Heart left ventricle (tissue), 16 donors: ENCODE data around the gene ATP2C1. TPM values are rescaled to one million over a fixed set of nuclear protein-coding genes. Genes with fewer than 3 reads are reported as not detected.

Experiments
- ATAC-seq, 4 donors: fragments of 200-7000 bp; cut with Tn5 transposase; one replicate each; pipeline ENCODE4 v1.9.1; 2020 to 2022; ENCODE audit warnings: moderate library complexity in 4 of 4, mild to moderate bottlenecking in 3 of 4, moderate number of reproducible peaks in 1 of 4
- DNase-seq, 5 donors: peaks; one replicate each; pipeline ENCODE4 v3.0.0-alpha.2; 2020
- H3K27ac ChIP-seq, 12 donors: fragments of 200-600 bp; sonication (generic) in 4 of 12; one replicate each; pipeline versions ENCODE4 v1.5.0 to v1.8.0; 2016 to 2022; ENCODE audit warnings: mild to moderate bottlenecking in 2 of 12
- H3K27me3 ChIP-seq, 9 donors: fragments of 200-600 bp; sonication (generic) in 2 of 9; one replicate each; pipeline versions ENCODE4 v1.5.1 to v1.8.0; 2016 to 2022; ENCODE audit warnings: mild to moderate bottlenecking in 3 of 9
- H3K36me3 ChIP-seq, 9 donors: fragments of 200-600 bp; sonication (generic) in 2 of 9; one replicate each; pipeline versions ENCODE4 v1.5.0 to v1.8.0; 2018 to 2022; ENCODE audit warnings: mild to moderate bottlenecking in 2 of 9
- H3K4me1 ChIP-seq, 12 donors: fragments of 200-600 bp; sonication (generic) in 4 of 12; one replicate each; pipeline versions ENCODE4 v1.5.0 to v1.8.0; 2016 to 2022; ENCODE audit warnings: mild to moderate bottlenecking in 3 of 12
- H3K4me3 ChIP-seq, 12 donors: fragments of 200-600 bp; sonication (generic) in 4 of 12; one replicate each; pipeline versions ENCODE4 v1.5.0 to v1.8.0; 2017 to 2022; ENCODE audit warnings: mild to moderate bottlenecking in 9 of 12, moderate library complexity in 4 of 12
- H3K9me3 ChIP-seq, 12 donors: fragments of 200-600 bp; sonication (generic) in 4 of 12; one replicate each; pipeline versions ENCODE4 v1.5.0 to v1.8.0; 2016 to 2022; ENCODE audit warnings: mild to moderate bottlenecking in 1 of 12
- POLR2A ChIP-seq, 2 donors: fragments of 450-650 bp; IDR thresholded peaks; one replicate each; pipeline ENCODE4 v1.6.1; 2017; ENCODE audit warnings: antibody characterized with exemption in 2 of 2, mild to moderate bottlenecking in 2 of 2, moderate library complexity in 2 of 2
- WGBS, 4 donors: extraction: QIAGEN DNeasy Blood & Tissue Kit in 2 of 4; methylation state at CpG; one replicate each; pipeline versions ENCODE4 v1.1.5 to v1.1.7; 2013 to 2018; 5-methylcytosine and 5-hydroxymethylcytosine counted together
- intact Hi-C, 10 donors: fragments of 100-400 bp; cut with DNase I; formaldehyde crosslinking; loops; one replicate each; pipeline versions ENCODE4 v1.11.1 to v1.14.2; 2022
- polyA plus RNA-seq, 2 donors: library from polyadenylated mRNA; stranded (reverse); fragments of 200-250 nt; gene quantifications; one replicate each; pipeline ENCODE4 v1.2.3, GENCODE V29; 2013
- total RNA-seq, 9 donors: library from RNA; depleted of rRNA in 2 of 9; stranded (reverse); fragments of >200 nt in 2 of 9; fragmentation: NEBNext Ultra II Directional in 3 of 9; extraction: Animal tissue kit (Norgen Biotek cat#: 25700) in 3 of 9; gene quantifications; one replicate each; pipeline versions ENCODE4 v1.1.0 to v1.2.4, GENCODE V29; 2016 to 2023
- TF ChIP-seq, protein P1 (sequence below), 12 donors: fragments of 200-600 bp; sonication (generic) in 4 of 12; IDR thresholded peaks; one replicate each; pipeline versions ENCODE4 v1.5.0 to v1.8.0; 2018 to 2022; ENCODE audit warnings: antibody characterized with exemption in 12 of 12, mild to moderate bottlenecking in 5 of 12
- donor health status: ischemic (EF 13 %, LVEDD 7.1; RV severe dilation, severe dysfunction).
- donor health status: healthy with polysubstance abuse.
- donor health status: DM: no; HTN: yes; CAD: no.
- donor health status: DM: no; HTN: no; CAD: no.
- donor health status: ischemic (EF 25% LVEDD 6.9; RV normal size, moderate dysfunction).
- donor health status: ischemic (EF 25% LVEDD 5.7; RV mildly dilated, moderate dysfunction).
- donor health status: healthy.
- donor health status: DM: yes; HTN: yes; CAD: no.
- donor health status: ischemic (EF 35%, LVEDD 5.7; RV mildly dilated, moderate dysfunction).
- donor health status: nonischemic (EF 11% LVEDD 7.7; RV severe dilation, severe dysfunction).
- donor health status: DM: yes; HTN: yes; CAD: no.
- donor health status: PGD.
- donor health status: ischemic (EF 29% LVEDD 5.4; RV normal size, mild dysfunction).
- donor health status: nonischemic (EF 23%, LVEDD 6.1; RV moderate dilation, normal function).

Gene ATP2C1
- total and polyA plus RNA-seq, 11 donors = 26.1 to 74.4 (median 60.1) TPM

DNA sequence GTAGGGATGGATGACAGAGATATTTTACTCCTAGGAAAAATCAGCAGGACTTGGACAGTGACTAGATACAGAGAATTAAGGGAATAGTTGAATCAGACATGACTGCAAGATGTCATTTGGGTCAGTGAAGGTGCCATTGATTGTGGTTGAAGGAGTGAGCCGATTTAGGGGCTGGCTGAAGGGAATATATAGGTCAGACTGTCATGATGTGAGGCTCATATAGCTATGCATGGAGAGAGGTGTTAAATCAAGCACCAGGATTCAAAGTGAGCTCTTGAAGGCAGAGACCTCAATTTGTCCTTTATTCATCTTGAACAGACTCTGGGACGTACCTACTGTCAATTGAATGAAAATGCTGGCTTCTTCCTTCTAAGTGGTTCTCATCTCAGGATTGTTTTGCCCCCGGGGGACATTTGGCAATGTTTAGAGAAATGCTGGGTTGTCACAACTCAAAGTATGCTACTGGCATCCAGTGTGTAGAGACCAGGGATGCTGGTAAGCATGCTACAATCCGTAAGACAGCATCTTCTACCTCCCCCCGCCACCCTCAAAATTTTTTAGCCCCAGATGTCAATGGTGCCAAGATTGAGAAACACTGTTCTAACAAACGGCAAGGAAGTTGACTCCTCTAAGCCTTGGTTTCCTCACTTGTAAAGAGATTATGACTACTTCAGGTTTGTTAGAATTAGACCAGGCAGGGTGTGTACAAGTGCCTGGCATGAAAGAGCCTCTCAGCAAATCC is 7.8 kb downstream of the ATP2C1 start:
- 52 to 71% (median 57%) methylated on average over 6 of the region's 6 CpGs for WGBS, 4 donors
- Histone ChIP-seq H3K27ac (no peak overlapping the region), H3K36me3 (no peaks in the 10 kb centered on the region), H3K27me3 (no peaks in the 10 kb centered on the region), H3K4me1 (peaks cover 4 to 57% (median 34%) of the 10 kb centered on the region in 12 donors), H3K9me3 (no peaks in the 10 kb centered on the region), H3K4me3 (no peak overlapping the region)
- intact Hi-C loops = no loop called here
- TF ChIP-seq, protein P1, sequence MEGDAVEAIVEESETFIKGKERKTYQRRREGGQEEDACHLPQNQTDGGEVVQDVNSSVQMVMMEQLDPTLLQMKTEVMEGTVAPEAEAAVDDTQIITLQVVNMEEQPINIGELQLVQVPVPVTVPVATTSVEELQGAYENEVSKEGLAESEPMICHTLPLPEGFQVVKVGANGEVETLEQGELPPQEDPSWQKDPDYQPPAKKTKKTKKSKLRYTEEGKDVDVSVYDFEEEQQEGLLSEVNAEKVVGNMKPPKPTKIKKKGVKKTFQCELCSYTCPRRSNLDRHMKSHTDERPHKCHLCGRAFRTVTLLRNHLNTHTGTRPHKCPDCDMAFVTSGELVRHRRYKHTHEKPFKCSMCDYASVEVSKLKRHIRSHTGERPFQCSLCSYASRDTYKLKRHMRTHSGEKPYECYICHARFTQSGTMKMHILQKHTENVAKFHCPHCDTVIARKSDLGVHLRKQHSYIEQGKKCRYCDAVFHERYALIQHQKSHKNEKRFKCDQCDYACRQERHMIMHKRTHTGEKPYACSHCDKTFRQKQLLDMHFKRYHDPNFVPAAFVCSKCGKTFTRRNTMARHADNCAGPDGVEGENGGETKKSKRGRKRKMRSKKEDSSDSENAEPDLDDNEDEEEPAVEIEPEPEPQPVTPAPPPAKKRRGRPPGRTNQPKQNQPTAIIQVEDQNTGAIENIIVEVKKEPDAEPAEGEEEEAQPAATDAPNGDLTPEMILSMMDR (IDR thresholded peaks at IDR 0.05) = no peak
- TF ChIP-seq POLR2A (IDR thresholded peaks at IDR 0.05) = no peak
- DNase-seq = no peak
- ATAC-seq = peak in 1 of 4 donors; percentile 27

DNA sequence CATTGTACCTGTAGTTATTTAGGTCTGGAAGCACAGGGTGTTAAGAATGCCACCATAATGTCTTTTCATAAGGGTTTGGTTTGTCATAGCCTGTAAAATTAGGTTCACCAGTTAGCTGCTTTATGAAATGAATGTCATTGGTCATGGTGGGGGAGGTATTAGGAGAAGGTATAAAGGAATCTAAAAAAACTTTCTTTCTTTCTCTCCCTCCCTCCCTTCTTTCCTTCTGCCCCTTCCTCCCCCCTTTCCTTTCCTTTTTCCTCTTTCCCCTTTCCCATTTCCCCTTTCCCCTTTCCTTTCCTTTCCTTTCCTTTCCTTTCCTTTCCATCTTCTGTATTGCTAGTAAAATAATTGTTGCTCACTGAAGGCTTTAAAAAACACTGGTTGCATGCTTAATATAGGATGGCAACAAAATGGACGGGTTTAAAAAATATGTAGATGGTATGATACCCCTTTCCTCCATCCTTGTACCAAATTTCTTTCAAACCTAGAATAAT is 9.6 kb downstream of the ATP2C1 start:
- H3K36me3 ChIP-seq = no peaks in the 10 kb centered on the region
- H3K4me1 ChIP-seq = peaks cover 4 to 57% (median 33%) of the 10 kb centered on the region in 12 donors

DNA sequence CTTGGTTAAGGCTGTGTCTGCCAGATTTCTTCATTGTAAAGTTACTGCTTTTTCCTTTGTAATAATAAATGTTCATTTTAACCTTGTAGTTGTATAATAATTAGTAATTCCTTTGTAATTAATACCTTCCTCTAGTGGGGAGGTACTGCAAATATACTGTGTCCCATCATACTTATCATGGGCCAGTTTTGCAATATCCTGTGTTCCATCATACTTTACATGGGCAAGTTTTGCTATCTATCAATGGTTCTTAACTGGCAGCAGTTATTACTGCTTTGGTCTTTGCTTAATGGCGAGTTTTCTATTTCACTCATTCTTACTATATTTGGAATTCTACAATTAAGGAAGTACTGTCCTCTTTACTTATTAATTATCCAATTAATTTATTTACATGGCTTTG is 10.6 kb downstream of the ATP2C1 start:
- no peaks in the 10 kb centered on the region for H3K36me3 ChIP-seq
- no peak overlapping the region for H3K4me3 ChIP-seq
- intact Hi-C loops = no loop called here
- DNase-seq (no peak), ATAC-seq (no peak)
- TF ChIP-seq, protein P1 (IDR thresholded peaks at IDR 0.05) = no peak
- no peak for TF ChIP-seq POLR2A (IDR thresholded peaks at IDR 0.05)
- H3K27me3 ChIP-seq = no peaks in the 10 kb centered on the region
- peaks cover 4 to 61% (median 31%) of the 10 kb centered on the region in 12 donors for H3K4me1 ChIP-seq
- no peaks in the 10 kb centered on the region for H3K9me3 ChIP-seq
- no peak overlapping the region for H3K27ac ChIP-seq
- 81 to 93% (median 90%) methylated on average over 1 of the region's 1 CpG for WGBS, 4 donors

More for the DNA sequence above, 9.6 kb downstream of the ATP2C1 start:
- ATAC-seq (no peak), DNase-seq (no peak)
- Histone ChIP-seq H3K27me3 (no peaks in the 10 kb centered on the region), H3K4me3 (no peak overlapping the region), H3K9me3 (no peaks in the 10 kb centered on the region), H3K27ac (no peak overlapping the region)
- intact Hi-C loops = no loop called here
- TF ChIP-seq POLR2A (IDR thresholded peaks at IDR 0.05) = no peak
- TF ChIP-seq, protein P1 (IDR thresholded peaks at IDR 0.05) = no peak
- WGBS, 4 donors = 91 to 100% (median 95%) methylated on average over 1 of the region's 1 CpG

DNA sequence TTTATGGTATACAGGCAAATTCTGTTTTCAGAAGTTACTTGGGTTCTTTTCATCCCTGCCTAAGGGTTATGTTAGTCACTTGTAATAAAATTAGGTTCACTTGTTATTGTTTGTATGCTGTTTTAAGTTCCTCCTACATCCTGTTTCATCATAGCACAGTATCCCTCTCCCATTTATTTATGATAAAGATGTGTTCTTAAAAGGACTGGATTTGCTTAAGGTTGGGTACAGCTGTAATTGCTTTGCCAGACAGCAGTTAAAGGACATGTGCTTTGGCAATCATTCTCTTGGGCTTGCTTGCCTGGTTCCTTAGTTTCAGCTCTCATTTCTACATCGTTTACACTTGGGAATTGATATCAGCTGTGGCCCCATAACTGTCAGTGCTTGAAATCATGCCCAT is 11.7 kb downstream of the ATP2C1 start:
- no peak for TF ChIP-seq POLR2A (IDR thresholded peaks at IDR 0.05)
- TF ChIP-seq, protein P1 (IDR thresholded peaks at IDR 0.05) = no peak
- intact Hi-C loops = no loop called here
- Histone ChIP-seq H3K4me3 (no peak overlapping the region), H3K27me3 (no peaks in the 10 kb centered on the region), H3K36me3 (no peaks in the 10 kb centered on the region), H3K27ac (peak overlapping the region in 3 of 12 donors; percentile 5 to 23 (median 15)), H3K4me1 (peaks cover 4 to 61% (median 30%) of the 10 kb centered on the region in 12 donors), H3K9me3 (no peaks in the 10 kb centered on the region)
- ATAC-seq = peak in 3 of 4 donors; percentile 41 to 81 (median 74)
- WGBS, 4 donors = 7 to 17% (median 13%) methylated on average over 1 of the region's 1 CpG
- DNase-seq = no peak
